ENCODE measurements around the gene GTPBP2.
A peak's percentile ranks its signal among the peaks of the same experiment; 100 is the strongest.
"Not testable (repeated sequence)": the region's sequence is repeated elsewhere in the genome, so short reads cannot be mapped to it uniquely, and the experiment has no call there.

GTPBP2 gene

DNA sequence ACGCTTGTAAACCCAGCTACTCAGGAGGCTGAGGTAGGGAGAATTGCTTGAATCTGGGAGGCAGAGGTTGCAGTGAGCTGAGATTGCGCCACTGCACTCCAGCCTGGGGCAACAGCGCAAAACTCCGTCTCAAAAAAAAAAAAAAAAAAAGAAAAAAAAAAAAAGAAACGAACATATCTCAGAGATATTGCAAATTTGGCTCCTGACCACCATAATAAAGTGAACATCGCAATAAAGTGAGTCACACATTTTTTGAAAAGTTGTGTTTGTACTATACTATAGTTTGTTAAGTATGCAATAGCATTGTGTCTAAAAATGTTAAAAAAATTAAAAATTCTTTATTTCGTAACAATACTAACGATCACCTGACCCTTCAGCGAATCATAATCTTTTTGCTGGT, 29.1 kb upstream of the GTPBP2 start:
- DNase-seq, result no peak

DNA sequence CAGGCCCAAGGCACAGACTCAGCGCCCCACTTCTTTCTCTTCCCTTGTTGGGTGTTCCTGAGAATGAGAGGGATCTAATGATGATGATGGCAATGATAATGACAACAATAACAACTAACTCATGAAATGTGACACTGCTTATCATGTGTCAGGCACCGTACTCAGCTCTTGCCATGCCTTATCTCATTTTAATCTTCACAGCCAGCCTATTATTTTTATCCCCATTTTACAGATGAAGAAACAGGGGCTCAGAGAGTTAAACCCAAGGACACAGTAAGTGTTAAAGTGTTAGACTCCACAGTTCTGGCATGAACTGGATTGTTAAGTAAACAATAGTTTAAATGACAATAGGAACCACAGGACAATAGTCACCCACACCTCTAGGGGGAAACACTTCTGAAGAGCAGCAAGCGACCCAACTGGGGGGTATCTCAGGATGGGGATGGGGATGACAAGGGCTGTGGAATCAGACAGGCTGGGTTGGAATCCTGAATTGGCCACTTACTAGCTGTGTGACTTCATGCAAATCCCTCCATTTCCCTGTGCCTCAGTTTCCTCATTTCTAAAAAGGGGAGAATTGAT, 28.2 kb upstream of the GTPBP2 start:
- DNase-seq, result no peak

DNA sequence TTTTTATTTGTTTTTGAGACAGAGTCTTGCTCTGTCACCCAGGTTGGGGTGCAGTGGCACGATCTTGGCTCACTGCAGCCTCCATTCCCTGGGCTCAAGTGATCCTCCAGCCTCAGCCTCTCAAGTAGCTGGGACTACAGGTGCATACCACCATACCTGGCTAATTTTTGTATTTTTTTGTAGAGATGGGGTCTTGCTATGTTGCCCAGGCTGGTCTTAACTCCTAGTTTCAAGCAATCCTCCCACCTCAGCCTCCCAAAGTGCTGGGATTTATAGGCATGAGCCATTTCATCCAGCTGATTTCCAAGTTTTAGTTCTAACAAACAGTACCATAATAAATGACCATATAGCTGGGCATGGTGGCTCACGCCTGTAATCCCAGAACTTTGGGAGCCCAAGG, 23.8 kb upstream of the GTPBP2 start:
- not testable (repeated sequence) for DNase-seq

DNA sequence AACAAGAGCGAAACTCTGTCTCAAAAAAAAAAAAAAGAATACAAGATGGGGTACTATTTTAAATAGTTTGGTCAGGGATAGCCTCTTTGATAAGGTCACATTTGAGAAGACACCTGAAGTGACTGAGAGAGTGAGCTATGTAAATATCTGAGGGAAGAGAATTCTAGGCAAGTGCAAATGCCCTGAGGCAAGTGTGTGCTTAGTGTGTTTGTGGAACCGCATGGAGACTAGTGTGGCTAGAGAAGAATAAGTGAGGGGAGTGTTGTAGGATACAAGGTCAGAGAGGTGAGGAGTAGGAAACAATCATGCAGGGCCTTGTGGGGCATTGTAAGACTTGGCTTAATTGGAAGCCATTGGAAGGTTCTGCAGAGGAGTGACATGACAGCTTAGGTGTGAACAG, 19.2 kb upstream of the GTPBP2 start:
- no peak for DNase-seq

DNA sequence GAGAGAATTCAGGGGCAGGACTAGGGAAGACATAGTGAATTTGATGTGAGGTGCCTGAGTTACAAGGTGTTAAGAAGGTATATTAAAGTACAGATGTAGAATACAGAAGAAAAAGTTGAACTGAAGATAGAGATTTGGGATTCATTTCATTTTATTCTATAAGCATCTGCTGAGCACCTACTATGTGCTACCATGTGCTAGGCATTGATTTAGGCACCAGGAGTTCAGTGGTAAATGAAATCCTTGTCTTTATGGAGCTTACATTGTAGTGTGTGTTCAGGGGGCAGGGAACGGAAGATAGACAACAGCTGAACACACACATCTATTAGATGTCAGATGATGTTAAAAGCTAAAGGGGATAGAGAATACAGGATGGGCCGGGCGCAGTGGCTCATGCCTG, 18.5 kb upstream of the GTPBP2 start:
- DNase-seq, result no peak

DNA sequence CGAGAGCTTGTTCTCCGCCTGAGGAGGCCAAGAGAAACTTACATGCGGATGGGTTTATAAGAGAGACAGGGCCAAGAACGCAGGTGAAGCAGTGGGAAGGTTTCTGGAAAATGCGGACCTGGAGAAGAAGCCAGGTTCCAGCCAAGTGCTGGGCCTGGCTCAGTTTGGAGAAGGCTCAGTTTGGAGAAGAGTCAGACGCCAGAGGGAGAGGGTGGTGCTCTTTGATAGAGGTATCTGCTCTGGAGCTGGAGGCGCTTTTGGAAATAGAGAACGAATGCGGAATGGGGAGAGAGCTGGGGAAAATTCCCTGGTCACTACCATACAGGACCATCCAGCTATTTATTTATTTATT, 16.5 kb upstream of the GTPBP2 start:
- DNase-seq, result no peak

DNA sequence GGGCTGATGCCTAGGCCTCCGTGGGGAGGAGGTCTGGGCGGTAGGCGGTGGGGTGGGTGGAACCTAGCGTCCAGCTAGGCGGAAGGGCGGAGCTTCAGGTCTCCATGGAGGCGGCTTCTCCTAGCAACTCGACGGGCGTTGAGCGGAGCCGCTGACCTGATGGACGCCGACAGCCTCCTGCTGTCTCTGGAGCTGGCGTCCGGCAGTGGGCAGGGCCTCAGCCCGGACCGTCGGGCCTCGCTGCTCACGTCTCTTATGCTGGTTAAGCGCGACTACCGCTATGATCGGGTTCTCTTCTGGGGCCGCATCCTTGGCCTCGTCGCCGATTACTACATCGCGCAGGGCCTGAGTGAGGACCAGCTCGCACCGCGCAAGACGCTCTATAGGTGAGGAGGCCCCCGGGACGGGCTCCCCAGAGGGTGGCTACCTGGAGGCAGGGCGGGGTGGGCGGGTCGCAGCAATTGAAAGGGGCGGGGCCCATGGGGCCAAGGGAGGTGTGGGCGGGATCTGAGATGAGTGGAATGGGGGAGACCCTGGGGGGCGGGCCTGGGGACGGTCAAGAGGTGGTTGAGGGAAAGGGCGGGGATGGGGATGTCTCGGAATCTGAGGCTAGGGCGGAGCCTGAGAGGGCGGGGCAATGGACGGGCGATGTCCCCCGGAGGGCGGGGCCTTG, 16.0 kb upstream of the GTPBP2 start, which contains the start of gene RSPH9:
Gene RSPH9, plus strand, starts transcription at position 97 of the 673 bp plus-strand sequence. Its CDS starts 63 bp downstream, at position 160.
- peak in 1 of 3 experiments; percentile 7 for DNase-seq

DNA sequence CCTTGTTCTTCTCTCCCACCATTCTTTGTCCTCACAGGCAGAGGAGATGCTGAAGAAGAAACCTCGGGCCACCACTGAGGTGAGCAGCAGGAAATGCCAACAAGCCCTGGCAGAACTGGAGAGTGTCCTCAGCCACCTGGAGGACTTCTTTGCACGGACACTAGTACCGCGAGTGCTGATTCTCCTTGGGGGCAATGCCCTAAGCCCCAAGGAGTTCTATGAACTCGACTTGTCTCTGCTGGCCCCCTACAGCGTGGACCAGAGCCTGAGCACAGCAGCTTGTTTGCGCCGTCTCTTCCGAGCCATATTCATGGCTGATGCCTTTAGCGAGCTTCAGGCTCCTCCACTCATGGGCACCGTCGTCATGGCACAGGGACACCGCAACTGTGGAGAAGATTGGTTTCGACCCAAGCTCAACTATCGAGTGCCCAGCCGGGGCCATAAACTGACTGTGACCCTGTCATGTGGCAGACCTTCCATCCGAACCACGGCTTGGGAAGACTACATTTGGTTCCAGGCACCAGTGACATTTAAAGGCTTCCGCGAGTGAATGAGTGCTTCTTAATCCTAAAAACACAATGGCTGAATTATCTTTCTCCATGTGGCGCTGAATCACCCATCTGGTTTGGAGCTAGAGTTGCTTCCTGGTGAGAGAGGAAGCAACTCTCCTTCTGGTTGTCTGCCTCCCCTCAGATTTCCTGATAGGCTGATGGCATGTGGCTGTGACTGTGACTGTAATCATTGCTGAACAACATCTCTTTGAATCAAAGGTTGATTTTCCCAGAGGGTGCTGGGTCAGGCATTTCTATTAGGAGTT, 11.1 kb upstream of the GTPBP2 start:
- no peak for DNase-seq

DNA sequence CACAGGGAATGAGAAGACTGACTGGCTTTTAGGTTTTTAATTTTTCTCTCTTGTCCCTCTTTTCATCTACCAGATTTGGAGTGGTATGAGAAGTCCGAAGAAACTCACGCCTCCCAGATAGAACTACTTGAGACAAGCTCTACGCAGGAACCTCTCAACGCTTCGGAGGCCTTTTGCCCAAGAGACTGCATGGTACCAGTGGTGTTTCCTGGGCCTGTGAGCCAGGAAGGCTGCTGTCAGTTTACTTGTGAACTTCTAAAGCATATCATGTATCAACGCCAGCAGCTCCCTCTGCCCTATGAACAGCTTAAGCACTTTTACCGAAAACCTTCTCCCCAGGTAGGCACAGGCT, 7.2 kb upstream of the GTPBP2 start:
- peak in 1 of 3 experiments; percentile 43 for DNase-seq

DNA sequence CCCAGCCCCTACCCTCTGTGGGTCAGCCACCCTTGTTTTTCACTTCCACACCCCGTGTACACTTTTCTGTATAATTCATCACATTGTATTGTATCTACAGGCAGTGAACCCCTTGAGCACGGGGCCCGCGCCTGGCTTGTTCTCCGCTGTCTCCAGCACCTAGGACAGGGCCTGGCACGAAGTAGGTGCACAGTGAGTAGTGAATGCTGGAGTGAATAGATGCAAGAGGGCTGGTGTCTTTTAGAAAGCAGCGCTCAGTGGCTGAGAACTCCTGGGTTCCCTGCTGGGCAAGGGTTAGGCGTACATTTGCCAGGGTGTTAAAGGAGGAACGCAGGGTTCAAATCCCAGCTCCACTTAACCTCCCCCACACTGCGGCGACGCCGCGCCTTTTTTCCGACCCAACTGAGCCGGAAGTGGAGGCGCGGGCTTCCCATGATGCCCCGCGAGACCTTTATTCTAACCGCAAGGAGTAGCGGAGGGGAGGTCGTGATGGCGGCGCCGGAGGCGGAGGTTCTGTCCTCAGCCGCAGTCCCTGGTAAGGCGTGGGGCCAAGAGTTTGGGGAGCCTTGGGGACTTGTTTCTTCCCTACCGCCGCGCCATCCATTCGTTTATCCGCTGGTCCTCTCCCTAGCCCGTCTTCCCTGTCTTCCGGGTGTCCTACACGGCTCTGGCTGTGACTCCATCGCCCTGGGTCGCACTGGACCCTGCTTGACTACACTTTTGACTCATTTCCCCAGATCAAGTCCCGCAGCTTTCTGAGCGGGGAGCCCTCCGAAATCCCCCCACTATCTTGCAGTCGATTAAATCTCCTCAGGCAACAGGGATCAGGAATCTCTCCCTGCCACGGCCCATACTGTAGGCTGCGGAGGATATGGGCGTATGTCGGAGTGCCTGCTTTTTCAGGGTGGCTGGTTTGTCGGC, 6.6 kb upstream of the GTPBP2 start, which contains the start of gene MAD2L1BP:
Gene MAD2L1BP, plus strand, starts transcription at position 454 of the 921 bp plus-strand sequence. Its CDS starts 36 bp downstream, at position 490.
- peak; percentile 81 to 87 (median 82) for DNase-seq

DNA sequence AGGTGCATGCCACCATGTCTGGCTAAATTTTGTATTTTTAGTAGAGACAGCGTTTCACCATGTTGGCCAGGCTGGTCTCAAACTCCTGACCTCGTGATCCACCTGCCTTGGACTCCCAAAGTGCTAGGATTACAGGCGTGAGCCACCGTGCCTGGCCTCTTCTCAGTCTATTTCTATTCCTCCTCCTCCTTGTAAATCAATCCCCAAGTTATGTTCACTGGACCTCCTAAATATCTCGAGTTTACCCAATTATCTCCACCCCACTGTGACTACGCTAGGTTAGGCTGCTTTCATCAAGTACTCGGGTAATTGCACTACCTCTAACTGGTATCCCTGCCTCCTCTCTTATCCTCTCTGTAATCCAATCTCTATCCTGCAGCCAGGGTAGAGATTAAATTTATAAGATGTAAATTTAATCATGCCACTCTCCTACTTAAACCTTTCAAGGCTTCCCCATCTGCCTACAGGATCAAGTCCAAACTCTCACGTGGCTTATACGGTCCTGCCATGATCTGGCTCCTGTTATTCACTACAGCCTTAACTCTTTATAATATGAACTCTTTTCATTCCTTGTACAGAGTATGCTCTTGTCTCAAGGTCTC, 5.7 kb upstream of the GTPBP2 start:
- peak in 1 of 3 experiments; percentile 18 for DNase-seq

DNA sequence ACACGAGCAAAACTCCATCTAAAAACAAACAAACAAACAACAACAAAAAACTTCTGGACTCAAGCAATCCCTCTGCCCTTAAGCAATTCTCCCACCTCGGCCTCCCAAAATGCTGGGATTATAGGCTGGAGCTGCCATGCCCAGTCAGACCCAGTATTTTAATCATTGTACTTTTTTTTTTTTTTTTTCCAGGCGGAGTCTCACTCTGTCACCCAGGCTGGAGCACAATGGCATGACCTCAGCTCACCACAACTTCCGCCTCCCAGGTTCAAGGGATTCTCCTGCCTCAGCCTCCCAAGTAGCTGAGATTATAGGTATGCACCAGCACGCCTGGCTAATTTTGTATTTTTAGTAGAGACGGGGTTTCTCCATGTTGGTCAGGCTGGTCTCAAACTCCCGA, 3.9 kb upstream of the GTPBP2 start:
- not testable (repeated sequence) for DNase-seq

DNA sequence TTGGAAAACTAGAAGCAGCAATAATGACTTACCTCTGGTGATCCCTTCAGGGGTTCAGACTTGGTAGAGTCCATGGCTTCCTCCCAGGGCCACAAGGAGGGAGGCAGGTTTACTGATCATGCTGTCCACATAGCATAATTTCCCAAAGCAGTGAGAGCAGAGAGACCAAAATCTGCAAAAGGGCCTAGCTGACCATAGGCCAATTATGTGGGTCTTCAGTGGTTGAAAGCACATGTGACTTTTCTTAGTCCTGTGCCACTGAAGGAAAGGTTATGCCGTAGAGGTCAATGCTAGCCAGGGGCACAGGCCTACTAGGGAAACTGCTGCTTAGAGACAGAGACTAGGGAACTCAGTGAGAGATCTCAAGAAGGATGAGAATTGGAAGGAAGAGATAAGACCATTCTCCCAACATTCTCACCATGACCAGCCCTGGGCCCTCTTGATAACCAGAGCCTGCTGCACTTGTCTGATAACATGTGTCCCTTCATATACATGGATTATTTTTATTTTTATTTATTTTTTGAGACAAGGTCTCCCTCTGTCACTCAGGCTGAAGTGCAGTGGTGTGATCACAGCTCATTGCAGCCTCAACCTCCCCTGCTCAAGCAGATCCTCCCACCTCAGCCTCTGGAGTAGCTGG, 2.0 kb upstream of the GTPBP2 start:
- no peak for DNase-seq

DNA sequence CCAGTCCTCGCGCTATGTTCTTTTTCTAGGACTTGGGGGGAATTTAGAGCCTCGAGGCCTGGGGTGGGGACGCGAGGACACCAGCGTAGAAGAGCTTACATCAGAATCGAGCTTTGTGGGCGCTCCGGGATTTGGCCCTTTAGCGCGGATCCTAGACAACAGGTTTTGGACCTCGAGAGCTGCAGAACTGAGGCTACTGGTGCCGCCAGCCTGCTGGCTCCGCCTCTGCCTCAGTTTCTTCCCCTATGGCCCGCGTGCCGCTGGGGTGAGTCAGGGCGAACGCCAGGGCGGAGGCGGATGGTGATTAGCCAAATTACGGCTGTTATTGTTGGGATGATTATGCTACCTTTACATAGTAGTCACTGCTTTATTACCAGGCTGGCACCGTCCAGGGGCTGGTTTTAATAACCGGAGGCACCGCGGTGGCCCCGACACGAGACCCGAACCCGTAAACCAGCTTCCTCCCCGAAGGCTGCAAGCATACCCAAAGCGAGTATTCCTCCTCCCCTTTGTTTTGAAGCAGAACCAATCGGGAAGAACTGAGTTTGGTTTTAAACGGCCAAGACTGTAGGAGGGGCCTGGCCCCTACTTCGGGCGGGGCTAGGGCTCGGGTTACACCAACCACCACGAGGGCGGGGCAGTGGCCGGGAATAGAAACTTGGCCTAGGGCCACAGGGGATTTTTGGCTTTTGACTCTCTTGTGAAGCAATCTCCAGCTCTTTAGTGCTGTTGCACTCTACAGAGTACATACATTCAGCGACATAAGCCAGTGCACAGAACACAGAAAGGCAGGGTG, 639 bp upstream of the GTPBP2 start:
- peak; percentile 87 to 96 (median 95) for DNase-seq

DNA sequence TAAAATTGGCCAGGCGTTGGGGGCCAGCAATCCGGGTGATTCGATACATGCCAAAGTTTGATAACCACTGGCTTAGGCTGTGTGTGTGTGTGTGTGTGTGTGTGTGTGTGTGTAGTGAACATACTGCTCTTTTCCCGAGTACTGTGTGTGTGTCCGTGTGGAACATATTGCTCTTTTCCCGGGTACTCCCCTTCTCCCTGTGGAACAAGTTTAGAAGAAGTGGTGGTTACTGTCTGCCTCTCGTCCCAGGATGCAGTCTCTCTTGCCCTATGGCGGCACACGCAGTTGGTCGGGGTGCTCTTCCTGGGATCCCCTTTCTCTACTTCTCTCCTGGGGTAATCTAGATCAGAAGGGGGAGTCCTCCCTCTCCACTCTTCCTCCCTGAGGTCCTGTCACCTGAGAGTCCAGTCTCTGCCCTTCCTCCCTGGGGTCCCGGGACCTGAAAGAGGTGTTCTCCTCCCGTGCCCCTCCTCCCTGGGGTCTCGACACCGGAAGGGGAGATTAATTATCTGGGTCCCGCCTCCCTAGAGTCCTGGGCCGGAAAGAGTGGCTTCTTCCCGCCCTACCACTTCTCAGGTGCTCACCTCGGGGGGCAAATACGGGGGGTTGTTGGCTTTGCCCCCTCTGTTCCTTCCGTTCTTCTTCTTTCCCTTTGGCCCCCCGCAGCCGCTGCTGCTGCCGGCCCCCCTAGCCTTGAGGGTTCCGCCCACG, 516 bp downstream of the GTPBP2 start:
- DNase-seq, result peak in 2 of 3 experiments; percentile 72 to 73

DNA sequence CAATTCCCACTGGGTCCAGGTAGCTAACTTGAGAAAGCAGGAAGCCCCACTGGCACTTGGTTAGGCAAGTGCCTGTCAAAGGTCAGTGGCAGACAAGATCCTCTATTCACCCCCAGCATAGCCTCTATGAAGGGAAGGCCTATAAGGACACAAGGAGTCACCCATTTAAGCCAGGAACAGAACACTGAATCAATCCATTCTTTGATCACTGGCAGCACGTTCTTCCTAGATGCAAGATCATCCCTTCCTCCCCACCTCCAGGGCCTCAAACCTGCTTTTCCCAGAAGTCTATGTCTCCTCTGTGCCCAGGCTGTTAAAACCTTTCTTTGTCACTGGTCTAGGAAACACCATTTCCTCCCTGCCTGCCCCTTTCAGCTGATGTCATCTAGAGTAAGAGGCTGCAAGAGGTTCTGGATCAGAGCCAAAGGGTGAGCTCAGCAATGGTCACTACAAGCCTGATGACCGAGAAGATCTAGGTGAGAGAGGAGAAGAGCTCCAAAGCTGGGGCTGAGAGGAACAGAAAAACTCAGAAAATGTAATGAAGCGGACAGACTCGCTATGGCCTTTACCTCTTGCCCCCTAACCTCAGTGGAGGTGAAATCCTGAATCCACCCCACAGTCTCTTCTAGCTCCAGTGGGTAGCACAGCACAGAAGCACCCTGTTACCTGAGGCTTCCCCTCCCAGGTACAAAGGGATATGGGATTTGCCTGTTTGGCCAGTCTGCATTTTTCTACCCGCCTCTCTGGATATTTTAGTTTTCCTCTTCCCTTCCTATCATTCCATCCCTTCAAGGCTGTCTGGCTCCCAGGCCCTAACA, 1.8 kb downstream of the GTPBP2 start:
- peak in 2 of 3 experiments; percentile 39 to 62 for DNase-seq

DNA sequence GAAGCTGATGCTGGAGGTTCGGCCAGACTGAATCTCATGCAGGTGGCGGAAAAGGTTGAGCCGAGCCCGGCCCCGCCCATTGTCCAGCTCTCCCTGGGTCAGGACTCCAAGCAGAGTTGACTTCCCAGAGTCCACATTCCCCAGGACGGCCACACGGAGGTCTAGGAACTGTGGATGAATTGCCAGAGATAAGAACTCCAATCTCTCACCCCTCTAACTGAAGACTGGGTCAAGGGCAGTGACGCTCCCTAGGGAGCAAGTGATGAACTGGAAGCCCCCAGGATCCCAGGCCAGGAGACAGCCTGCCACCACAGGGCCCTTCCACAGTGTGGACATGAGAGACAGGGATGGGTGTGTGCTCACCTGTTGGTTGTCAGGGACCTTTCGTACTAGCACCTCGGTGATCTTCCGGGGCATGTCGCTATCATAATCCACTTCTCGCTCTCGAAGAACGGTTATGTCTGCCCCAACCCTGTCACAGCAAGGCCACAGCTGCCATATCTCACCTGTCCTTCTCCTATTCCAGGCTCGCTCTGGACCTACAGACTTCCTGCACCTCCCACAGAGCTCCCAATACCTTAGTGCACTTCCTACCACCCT, 3.6 kb downstream of the GTPBP2 start:
- no peak for DNase-seq

DNA sequence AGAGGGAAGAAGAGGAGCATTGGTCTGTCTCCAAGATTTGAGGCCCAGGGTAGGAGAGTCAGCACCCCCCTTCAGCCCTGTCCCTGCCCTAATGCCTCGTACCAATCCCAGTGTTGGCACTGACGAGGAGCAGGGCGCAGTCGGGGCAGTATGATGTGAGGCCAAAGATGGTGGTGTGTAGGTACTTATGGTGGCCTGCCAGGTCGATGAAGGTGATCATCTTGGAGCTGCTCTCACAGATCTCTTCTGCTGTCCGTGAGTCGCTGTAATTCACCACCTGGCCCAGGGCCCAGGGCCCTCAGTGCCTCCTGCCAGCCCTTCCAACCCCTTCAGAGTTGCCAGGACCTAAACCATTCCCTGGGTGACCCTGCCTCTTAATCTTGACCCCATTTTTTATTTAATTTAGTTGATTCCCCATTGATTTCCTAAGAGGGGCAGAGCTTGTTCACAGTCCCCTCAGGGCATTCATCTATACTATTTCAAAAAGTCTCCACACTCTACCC, 4.2 kb downstream of the GTPBP2 start:
- DNase-seq, result no peak

Data from NCI-H1417 (cell line).